GM21381 (cell line): Measurements from ENCODE around the gene ATAD3A.

Source experiments
- ATAC-seq: cut with Tn5 transposase; IDR thresholded peaks from one replicate; pipeline ENCODE4 v1.9.1; 2021; ENCODE audit warnings: mild to moderate bottlenecking, moderate library complexity; ENCODE audit not compliant: unreplicated experiment

Gene ATAD3A

GRCh38 chr1:1538334-1538733 is 26.4 kb downstream of the ATAD3A start:
- ATAC-seq: no peak

DNA sequence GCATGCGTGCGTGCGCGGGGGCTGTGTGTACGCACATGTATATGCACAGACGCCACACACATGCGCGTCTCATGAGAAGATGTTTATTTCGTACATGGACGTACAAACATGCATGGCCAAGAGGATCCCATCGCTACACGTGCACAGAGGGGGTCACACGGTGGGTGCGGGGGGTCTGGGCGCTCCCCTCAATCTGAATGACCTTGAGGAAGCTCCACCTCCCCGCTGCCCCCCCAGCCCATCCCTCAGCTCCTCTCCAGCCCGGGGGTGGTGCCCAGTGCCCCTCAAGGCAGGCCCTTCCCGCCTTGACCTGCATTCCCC is 27.0 kb downstream of the ATAD3A start:
- no peak for ATAC-seq

DNA sequence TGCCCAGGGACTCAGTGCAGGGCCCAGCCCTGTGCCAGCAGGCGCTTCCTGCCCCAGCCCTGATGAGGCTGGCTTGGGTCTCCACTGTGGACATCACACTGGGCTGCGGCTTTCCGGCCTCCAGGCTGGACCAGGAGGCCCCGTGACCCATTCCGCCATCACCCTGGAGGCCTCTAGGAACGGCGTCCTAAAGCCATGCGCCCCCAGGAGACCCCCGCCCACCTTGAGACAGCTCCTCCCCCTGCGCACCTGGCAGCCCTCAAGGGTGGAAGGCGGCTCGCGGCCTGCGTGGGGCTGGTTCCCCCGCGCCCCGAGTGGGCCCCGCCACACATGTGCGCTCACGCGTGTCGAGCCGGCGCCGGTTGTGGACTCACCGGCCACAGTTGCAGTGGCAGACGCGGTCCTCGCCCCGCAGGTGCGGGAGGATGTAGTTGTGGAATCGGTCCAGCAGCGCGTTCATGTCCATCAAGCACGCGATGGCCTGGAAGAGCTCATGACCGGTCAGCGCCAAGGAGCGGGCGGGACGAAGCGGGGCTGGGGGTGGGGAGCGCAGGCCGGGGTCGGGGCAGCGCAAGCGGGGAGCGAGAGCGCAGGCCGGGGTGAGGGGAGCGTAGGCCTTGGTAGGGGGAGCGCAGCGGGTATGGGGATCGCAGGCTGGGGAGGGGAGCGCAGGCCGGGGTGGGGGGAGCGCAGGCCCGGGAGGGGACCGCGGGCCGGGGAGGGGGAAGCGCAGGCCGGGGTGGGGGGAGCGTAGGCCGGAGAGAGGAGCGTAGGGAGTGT is 27.5 kb downstream of the ATAD3A start:
- ATAC-seq: no peak

DNA sequence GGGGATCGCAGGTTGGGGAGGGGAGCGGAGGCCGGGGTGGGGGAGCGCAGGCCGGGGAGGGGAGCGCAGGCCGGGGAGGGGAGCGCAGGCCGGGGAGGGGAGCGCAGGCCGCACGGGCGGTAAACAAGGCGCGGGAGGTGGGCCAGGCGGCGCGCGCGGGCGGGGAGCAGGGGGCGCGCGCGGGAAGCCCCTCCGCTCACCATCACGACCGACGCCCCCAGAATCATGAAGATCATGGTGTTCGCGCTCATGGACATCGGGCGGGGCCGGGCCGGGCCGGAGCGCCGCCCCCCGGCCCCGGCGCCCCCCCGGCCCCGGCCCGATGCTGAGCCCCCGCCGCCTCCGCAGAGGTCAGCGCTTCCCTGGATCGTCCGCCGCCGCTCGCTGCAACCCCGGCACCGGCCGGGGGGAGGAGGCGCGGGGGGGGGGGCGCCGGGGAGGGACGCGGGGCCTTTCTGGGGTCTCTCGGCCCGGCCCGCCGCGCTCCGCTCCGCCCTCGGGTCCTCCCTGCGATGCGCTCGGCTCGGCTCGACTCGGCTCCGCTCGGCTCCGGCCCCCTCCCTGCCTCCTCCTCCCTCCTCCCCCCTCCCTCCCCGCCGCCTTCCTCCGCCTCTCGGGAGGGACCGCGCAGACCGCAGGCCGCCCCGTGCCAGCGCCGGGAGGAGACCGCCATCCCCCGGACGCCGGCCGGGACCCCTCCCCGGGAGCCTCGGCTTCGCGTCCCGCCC is 28.3 kb downstream of the ATAD3A start, which contains the start of gene TMEM240:
Gene TMEM240 (minus strand): TSS at position 535 of the 728 bp plus-strand sequence. CDS start 278 bp downstream, at position 257.
- no peak for ATAC-seq

DNA sequence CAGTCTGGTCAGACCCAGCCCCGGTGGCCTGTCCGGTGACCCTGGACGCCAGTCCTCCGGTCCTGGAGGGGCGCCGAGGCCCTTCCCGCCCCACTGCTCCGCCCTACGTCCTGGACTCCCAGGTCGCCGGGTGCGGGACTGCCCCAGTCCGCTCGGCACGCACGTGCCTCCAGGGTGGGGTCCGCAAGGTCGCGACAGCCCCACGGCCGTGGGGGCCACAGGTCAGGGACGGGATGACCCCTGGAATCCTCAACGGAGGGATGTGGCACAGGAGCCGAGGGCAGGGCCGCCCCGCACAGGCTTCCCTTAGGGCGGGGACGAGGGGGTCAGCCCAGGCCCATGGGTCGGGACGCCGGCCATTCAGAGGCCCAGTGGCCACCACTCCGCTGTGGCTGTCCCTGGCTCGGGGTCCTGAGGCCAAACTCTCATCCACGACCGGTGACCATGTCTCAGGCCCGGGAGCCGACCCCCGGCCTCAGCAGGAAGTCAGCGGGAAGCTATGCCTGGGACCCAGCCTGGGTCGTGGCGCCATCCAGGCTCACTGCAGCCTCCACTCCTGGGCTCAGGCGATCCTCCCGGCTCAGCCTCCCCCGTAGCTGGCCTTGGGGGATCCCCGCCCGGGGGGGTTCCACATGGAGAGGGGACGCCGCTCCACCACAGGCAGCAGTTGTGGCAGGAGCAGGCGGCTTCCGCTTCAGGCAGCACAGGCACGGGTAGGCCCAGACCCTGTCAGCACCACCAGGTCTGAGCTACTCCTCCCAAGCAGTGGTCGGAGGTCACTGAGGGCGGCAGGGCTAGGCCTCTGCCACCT is 29.1 kb downstream of the ATAD3A start:
- ATAC-seq: no peak

GRCh38 chr1:1541956-1542765 is 30.2 kb downstream of the ATAD3A start:
- ATAC-seq: no peak

DNA sequence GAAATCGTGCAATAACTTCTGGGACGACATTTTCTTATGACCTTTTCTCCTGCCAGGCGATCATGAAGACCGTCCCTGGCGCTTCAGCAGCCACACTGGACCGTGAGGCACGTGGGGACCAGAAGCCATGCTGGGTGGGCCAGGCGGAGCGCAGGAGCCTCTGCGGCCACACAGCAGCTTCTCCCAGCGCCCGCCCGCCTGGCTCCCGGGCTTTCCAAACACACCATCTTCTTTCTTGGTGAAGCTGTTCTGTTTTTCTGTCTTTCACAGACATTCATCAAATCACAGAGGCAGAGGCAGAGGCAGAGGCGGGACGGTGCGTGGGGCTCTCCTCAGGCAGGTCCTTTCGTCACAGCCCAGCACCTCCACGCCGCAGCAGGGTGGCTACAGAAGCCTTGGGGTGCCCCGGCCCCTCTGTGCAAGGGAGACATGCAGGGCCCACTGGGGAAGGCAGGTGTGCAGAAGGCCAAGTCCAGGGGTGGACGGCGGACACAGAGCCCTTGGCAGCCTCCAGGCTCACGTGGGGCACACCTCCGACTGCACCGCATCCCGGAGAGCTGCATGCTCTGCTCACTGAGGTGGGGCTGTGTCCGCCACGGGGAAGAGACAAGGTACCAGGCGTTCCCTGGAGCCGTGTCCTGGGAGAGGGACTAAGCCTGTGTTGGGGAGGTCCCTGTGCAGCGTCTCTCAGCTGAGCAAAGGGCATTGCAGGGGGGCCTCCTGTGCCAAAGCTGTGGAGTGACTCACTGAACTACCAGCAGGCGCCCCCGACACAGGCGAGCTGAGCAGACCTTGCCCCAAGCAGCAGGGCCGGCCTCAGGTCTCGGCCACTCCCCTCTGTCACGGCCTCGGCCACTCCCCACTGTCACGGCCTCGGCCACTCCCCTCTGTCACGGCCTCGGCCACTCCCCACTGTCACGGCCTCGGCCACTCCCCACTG is 31.1 kb downstream of the ATAD3A start:
- ATAC-seq: no peak

- ATAC-seq: no peak
Measured at GRCh38 chr1:1543706-1544099, 31.7 kb downstream of the ATAD3A start.

- no peak for ATAC-seq
Measured at GRCh38 chr1:1544544-1544943, 32.6 kb downstream of the ATAD3A start.

DNA sequence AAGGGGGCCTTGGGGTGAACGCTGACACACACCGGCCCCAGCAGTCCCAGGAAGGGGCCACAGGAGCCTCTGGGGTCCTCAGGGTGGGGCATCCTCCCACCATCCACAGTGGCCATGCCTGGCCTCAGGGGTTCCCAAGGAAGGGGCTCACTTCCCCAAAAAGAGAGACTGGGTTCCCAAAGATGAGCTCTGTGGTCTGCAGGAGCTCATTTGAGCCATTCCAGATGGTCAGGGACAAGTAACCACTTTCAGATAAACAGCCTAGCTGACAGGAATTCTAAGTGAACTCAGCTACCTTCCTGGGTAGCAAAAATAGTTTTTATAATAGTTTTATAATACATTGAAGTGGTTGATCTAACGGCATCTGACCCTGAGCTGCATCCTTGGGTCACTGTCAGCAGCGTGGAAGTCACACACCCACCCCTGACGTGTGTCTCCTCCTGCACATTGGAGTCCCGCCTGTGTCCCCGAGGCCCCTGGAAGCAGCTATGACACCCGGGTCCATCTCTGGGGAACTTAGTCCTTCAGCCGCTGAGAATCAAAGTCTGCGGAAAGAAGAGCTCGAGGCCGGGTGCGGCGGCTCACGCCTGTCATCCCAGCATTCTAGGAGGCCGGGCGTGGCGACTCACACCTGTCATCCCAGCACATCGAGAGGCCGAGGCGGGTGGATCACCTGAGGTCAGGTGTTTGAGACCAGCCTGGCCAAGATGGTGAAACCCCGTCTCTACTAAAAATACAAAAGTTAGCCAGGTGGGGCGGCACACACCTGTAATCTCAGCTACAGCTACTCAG is 34.2 kb downstream of the ATAD3A start:
- no peak for ATAC-seq

DNA sequence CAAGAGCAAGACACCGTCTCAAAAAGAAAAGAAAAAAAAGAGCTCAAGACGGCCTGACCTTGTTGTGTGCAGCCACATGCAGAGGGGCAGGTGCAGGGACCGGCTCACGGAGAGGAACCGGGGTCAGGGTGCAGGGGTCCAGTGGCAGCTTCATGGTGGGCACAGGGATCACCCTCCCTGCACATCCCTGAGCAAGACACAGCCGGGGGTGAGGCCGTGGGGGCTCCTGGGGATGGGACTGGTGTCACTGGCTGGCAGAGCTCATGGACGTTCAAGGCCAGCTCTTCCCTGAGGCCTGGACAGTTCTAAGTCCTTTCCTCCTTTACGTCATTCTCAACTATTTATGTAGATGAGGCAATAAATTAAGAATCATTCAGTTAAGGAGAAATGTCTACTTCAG is 35.0 kb downstream of the ATAD3A start:
- no peak for ATAC-seq

GRCh38 chr1:1547476-1547875 is 35.5 kb downstream of the ATAD3A start:
- no peak for ATAC-seq

DNA sequence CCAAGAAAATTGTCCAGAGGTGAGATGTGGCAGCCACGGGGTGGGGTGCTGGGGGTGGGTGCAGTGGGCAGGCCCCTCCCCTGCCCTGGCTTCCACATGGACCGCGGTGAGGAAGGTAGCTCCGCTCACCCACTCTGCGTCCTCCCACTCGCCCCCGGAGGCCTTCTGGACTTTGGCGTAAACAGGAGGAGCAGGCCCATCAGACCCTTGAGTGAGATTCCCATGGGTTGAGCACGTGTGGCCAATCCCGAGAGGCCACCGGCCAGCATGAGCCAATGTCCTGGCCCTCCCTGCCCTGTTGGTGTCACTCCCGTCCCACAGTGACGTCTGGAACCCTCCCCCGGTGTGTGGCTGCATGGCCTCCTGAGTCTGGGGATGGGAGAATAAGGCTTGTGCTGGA is 36.6 kb downstream of the ATAD3A start:
- no peak for ATAC-seq

DNA sequence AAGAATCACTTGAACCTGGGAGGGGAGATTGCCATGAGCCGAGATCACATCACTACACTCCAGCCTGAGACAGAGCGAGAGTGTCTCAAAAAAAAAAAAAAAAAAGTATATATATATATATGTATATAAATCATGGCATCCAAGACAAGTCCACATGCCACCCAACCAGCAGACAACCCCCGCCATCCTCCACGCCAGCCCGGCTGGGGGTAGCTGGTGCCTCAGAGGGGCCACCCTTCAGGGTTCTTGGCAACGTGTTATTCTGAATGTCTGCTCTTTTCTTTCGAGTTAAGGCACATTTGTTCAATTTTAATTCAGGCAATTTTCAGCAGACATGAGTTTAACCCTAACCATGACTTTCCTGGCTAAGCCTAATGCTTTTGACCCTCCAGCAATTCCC is 38.1 kb downstream of the ATAD3A start:
- ATAC-seq: no peak

DNA sequence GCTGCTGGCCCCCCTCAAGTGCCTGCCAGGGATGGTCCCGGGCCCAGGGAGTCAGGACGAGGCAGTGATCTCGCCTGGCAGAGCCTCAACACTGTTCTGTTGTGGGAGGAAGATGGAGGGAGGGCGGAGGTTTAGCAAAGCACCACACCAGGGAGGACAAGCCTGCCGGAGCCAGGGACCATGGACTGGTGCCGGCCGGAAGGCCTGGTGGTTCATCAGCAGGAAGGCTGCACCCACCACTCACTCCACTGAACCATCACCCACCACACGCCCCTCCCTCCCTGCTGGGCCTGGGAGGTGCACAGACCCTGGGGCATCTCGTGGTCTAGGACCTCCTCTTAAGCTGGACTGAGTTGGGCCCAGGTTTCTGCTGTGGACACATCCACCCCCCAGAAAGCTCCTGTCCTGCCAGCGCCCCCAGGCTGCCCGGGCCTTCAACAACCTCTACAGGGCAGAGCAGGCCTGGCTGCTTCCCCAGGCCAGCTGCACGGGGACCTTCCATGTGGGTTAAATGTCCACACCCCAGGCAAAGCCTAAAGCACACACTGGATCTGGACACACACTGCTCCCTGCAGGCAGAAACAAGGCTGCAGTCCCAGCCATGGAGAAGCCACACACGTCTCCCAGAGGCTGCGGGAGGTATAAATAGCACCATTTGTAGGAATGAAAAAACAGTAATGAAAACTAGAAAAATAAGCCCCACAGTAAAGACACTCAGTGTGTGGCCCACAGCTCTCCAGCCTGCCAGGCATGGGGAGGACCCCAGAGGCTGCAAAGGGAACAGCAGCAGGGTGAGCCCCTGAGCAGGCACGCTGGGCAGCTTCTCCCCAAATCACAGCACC is 38.9 kb downstream of the ATAD3A start:
- no peak for ATAC-seq

GRCh38 chr1:1551524-1552262 is 39.7 kb downstream of the ATAD3A start:
- ATAC-seq: no peak

DNA sequence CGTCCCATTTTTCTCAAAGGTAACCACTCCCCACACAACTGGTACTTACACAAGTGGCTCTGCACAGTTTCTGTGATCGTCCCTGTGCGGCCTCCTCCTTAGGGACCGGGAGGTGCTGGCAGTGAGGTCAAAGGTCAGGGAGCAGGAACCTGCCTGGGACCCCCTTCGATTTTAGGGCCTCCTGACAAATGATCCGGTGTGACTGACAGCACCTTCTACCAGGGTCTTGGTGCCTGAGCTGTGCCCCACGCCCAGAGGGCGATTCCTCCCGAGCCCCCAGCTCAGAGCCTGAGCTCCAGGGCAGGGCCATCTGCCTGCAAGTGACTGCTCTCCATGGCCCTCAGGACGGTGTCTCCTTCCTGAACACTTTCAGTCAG is 40.3 kb downstream of the ATAD3A start:
- ATAC-seq: no peak
